Measurements from ENCODE around the gene DENND1B. TPM values are rescaled to one million over a fixed set of nuclear protein-coding genes. Genes with fewer than 3 reads are reported as not detected.

The DENND1B gene, protein sequence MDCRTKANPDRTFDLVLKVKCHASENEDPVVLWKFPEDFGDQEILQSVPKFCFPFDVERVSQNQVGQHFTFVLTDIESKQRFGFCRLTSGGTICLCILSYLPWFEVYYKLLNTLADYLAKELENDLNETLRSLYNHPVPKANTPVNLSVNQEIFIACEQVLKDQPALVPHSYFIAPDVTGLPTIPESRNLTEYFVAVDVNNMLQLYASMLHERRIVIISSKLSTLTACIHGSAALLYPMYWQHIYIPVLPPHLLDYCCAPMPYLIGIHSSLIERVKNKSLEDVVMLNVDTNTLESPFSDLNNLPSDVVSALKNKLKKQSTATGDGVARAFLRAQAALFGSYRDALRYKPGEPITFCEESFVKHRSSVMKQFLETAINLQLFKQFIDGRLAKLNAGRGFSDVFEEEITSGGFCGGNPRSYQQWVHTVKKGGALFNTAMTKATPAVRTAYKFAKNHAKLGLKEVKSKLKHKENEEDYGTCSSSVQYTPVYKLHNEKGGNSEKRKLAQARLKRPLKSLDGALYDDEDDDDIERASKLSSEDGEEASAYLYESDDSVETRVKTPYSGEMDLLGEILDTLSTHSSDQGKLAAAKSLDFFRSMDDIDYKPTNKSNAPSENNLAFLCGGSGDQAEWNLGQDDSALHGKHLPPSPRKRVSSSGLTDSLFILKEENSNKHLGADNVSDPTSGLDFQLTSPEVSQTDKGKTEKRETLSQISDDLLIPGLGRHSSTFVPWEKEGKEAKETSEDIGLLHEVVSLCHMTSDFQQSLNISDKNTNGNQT
- 16.0 and 19.2 TPM in 2 replicates for total RNA-seq (2014; rRNA removed; shearing (Covaris generic))
- 7.8 and 14.6 TPM in 2 replicates for polyA plus RNA-seq (2014; cell fraction: nucleus; rRNA removed)

DNA sequence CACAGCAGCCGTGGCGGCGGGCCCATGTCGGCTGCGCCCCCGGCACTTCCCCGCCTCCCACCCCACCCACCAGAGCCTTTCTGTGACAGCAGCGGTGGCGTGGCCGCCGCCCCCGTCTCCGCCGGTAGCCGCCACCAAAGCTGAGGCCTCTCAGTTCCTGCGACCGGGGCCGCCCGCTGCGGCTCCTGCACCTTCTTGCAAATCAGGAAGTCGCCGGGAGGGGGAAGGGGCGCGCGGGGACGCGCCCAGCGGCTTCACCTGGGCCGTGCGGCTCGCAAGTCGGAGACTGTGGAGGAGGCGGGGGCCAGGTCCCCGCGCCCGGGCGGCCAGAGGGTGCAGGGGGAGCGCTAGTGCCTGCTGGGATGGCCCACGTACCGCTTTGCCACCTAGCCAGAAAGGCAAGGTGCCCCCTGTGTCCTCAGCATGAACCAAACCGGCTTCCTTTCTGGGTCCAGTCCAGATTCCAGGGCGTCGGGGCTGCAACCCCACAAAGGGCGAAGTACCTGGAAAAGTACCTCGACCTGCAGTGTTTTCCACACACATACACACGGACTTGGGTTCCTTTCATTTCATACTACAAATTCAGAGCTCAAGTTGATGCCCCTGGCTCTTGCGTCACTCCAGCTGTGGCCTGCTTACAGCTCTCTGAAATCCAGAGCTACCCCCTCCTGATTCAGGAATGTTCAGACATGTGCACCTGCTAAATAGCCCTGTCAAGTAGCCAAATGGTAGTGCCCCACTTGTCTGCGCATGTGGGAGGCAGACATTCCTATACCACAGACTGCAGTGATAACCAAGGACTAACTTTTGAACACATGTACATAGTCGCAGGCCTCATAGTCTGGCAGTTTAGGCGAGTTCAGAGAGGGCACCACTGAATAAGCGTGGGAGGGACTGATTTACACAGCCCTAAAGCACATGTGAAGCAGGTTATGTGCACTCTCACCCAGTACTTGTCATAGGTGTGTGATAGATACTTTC lies at the start of gene DENND1B:
Gene DENND1B (minus strand): TSS at position 199 of the 981 bp plus-strand sequence. CDS start 325 bp downstream, outside the sequence.
- DNase-seq (ENCODE audit: extremely low read depth, low read depth) = peak; percentile 55

- DNase-seq (ENCODE audit: extremely low read depth, low read depth) = no peak
Measured at GRCh38 chr1:197814306-197814705, 39.0 kb upstream of the DENND1B start.

DNA sequence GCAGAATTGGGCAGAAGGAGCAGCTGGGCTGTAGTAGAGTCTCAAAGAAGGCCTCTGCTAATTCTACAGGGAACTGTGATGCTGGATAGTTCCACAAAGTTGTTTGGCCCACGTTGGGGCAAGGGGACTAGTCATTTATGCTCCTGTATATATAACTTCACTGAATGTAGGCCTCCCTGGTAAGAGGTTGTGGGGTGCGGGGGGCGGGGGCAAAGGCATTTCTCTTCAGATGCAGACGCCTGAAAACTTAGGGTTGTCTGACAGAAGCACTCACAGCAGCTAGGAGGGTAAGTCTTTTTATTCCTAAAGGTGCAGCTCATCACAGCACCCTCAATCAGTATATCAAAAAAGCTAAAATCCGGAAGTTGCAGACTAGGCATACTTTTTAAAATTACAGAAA lies 38.5 kb upstream of the DENND1B start:
- no peak for DNase-seq (ENCODE audit: extremely low read depth, low read depth)

DNA sequence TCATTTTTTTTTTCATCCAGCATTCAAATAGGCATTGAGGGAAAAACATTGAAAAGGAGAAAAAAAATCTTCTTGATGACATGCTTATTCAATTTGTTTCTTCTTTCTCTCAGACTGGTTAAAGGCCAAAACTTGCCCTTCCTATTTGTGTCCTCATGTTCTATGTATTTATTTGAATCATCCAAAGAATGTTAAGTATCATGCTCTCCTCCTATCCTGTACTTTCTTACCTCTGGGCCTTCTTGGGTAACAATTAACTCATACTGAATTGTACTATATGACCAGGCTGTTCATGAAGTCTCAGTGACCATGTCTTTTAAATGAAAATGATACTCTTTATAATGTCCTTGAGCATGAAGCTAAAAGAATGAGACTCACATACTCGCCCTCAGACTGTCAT lies 36.5 kb upstream of the DENND1B start:
- no peak for DNase-seq (ENCODE audit: extremely low read depth, low read depth)

DNA sequence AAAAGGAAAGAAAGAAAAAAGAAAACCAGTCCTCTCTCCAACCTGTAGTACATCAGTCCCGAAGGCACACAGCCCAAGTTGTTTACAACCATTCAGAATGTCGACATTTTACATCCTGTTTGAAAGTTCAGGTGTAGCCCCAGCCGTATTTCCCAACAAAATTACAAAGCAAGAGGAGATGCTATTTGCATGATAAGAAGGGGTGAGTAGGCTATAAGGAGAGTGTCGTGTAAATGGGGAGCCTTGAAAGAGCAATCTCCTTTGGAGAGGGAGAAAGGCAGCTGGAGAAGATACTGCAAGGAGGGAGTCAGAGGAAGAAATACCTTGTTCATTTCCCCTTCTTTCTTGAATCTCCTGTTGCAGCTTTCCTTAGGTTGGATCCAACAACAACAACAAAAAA lies 35.5 kb upstream of the DENND1B start:
- no peak for DNase-seq (ENCODE audit: extremely low read depth, low read depth)

DNA sequence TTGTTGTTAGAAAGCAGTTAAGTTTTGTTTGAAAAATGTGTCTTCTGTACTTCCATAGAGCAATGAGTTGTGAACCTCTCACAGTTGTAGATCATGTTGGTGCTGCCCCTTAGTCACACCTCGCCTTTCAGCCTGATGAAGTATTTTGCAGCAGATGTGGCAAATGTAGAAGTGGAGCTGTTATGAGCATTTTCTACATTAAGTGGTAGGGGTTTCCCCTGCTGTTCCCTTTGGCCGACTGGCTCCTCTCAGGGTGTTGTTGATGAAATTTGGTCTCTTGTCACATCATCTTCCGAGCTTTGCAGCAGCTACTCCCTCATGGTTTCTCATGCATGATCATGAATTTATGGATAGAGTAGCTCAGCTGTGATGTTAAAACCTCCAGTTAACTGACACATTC lies 33.6 kb upstream of the DENND1B start:
- no peak for DNase-seq (ENCODE audit: extremely low read depth, low read depth)

- DNase-seq (ENCODE audit: extremely low read depth, low read depth) = no peak
Measured at GRCh38 chr1:197807739-197808453, 32.6 kb upstream of the DENND1B start.

GRCh38 chr1:197807216-197807615 lies 31.9 kb upstream of the DENND1B start:
- DNase-seq (ENCODE audit: extremely low read depth, low read depth) = no peak

GRCh38 chr1:197806718-197807117 lies 31.4 kb upstream of the DENND1B start:
- DNase-seq (ENCODE audit: extremely low read depth, low read depth) = no peak

GRCh38 chr1:197801684-197802083 lies 26.4 kb upstream of the DENND1B start:
- no peak for DNase-seq (ENCODE audit: extremely low read depth, low read depth)

DNA sequence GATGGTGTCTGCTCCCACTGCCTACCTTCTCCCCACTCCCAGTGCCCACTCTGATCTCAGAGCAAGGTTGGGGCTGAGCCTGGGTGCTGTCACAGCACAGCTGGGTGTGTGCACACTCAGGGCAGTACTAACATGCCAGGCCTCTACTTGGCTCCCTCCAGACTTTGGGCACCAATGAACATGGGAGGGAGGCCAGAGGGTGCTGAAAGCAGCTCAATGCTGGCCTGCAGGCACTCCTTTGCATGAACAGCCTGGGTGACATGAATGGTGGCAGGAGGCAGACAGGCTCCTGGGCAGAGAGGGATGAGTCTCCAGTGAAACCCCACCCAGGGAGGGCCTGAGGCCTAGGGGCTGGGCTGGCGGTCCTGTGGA lies 25.8 kb upstream of the DENND1B start:
- no peak for DNase-seq (ENCODE audit: extremely low read depth, low read depth)

GRCh38 chr1:197800379-197801110 lies 25.3 kb upstream of the DENND1B start:
- DNase-seq (ENCODE audit: extremely low read depth, low read depth) = no peak

GRCh38 chr1:197799271-197799670 lies 24.0 kb upstream of the DENND1B start:
- no peak for DNase-seq (ENCODE audit: extremely low read depth, low read depth)

DNA sequence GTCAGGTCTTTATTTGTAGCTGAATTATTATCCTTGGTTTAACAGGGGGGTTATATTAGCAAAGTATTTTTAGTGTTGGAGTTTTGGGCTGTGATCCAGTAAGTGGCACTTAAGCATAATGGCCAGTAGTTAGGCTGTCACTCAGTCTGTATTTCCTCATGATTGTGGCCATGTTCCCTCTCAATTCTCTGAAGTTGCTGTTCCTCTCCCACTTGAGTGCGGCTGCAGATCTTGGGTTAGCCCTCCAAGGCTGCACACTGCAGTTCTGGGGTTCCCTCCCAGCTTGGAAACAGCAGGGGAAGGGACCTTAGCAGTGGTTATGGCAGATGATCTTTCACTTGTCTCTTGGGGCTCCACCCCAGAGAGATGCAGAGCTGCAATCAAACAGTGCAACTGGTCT lies 23.2 kb upstream of the DENND1B start:
- DNase-seq (ENCODE audit: extremely low read depth, low read depth) = no peak

DNA sequence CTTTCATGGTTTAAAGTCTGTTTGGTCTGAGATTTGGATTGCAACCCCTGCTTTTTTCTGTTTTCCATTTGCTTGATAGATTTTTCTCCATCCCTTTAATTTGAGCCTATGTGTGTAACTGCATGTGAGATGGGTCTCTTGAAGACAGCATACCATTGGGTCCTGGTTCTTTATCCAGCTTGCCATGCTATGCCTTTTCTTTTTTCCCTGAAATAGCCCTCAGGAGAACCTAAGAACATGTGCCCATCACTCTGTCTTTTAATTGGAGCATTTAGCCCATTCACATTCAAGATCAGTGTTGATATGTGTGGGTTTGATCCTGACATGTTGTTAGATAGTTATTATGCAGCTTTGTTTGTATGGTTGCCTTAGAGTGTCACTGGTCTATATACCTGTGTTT lies 21.7 kb upstream of the DENND1B start:
- DNase-seq (ENCODE audit: extremely low read depth, low read depth) = no peak

- no peak for DNase-seq (ENCODE audit: extremely low read depth, low read depth)
Measured at GRCh38 chr1:197788741-197789739, 13.8 kb upstream of the DENND1B start.

DNA sequence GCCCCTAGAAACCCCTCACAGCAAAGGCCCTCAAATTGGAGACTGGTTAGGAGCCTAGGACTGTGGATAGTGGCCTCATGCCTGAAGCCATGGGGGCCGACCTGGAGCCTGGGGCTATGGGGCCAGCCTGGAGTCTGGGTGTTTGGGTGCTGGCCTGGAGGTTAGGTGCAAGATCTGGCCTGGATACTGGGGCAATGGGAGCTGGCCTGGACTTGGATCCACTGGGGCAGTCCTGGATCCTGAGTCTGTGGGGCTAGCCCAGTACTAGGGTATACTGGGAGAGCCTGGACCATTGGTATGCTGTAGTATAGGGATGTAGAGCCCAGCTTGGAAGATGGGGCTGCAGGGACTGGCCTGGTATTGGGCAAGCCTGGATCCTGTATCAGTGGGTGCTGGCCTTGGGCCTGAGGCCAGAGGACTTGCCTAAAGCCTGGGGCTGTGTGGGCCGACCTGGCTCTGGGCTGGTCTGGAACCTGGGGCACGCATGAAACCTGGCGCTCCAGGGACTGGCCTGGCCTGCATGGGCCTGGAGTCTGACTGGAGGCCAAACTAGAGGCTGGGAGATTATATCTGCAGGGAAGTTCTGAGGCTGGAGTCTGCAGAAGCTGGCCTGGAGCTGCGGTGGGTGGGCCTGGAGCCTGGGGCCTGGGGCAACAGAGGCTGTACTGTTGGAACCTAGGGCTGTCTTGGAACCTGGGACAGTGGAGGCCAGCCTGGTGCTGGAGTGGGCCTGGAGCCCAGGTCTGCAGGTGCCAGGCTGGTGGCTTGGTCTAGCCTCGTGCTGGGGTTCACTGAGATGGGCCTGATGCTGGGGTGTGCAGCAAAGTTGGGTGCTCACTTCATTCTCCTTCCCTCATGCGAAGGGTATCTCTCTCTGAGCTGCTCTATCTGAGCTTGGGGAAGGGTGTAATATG lies 12.6 kb upstream of the DENND1B start:
- DNase-seq (ENCODE audit: extremely low read depth, low read depth) = no peak

All from NCI-H460 (cell line).